Caco-2 (cell line): ENCODE results near the gene C16orf74. TPM values are rescaled to one million over a fixed set of nuclear protein-coding genes. Genes with fewer than 3 reads are reported as not detected.

Source experiments
- BruUV-seq: library from RNA; stranded (reverse); fragments of 400-500 nt; replicated peaks from 2 replicates; lab custom pipeline; 2021; lab: Mats Ljungman, UMichigan
- CTCF ChIA-PET: fragments of 300-600 bp; sonication (Branson Sonifier 250); formaldehyde crosslinking; loops from one replicate; lab custom pipeline; 2022; ENCODE audit warnings: antibody characterized with exemption; lab: Charles Lee
- POLR2A ChIA-PET: fragments of 300-600 bp; sonication (Branson Sonifier 250); formaldehyde crosslinking; loops from one replicate; lab custom pipeline; 2022; ENCODE audit warnings: antibody characterized with exemption; lab: Charles Lee
- DNase-seq, 2 experiments: peaks; one replicate each; pipeline versions ENCODE4 v3.0.0 to v3.0.0-alpha.2; 2020 to 2022
- H3K27me3 ChIP-seq: replicated peaks from 2 replicates; pipeline ENCODE4 v1.6.0; 2011; ENCODE audit warnings: low read length; ENCODE audit not compliant: control insufficient read depth, insufficient read depth
- H3K36me3 ChIP-seq: 2 replicates; pipeline ENCODE4 v1.5.1; 2011; ENCODE audit warnings: low read length; ENCODE audit not compliant: control insufficient read depth, insufficient read depth
- H3K4me1 ChIP-seq: fragments of 250-450 bp; sonication (Bioruptor Pico); 2 replicates; pipeline ENCODE4 v1.5.1; 2020; ENCODE audit warnings: mild to moderate bottlenecking
- H3K4me3 ChIP-seq: 2 replicates; pipeline ENCODE4 v1.5.1; 2011; ENCODE audit warnings: low read depth, mild to moderate bottlenecking, control low read depth, low read length
- H3K9me3 ChIP-seq: fragments of 250-450 bp; sonication (Bioruptor Pico); 2 replicates; pipeline ENCODE4 v1.5.1; 2020; ENCODE audit warnings: mild to moderate bottlenecking, moderate library complexity
- H3K27ac Mint-ChIP-seq: one replicate; pipeline ENCODE4 v1.8.0; 2022; ENCODE audit warnings: mixed read lengths; ENCODE audit not compliant: unreplicated experiment
- H3K27me3 Mint-ChIP-seq: one replicate; pipeline ENCODE4 v1.8.0; 2022; ENCODE audit warnings: mixed read lengths; ENCODE audit not compliant: insufficient read depth, unreplicated experiment
- H3K36me3 Mint-ChIP-seq: one replicate; pipeline ENCODE4 v1.8.0; 2022; ENCODE audit warnings: mild to moderate bottlenecking, mixed read lengths; ENCODE audit not compliant: insufficient read depth, unreplicated experiment
- H3K4me1 Mint-ChIP-seq: one replicate; pipeline ENCODE4 v1.8.0; 2022; ENCODE audit warnings: low read depth, mixed read lengths; ENCODE audit not compliant: unreplicated experiment
- H3K4me3 Mint-ChIP-seq: one replicate; pipeline ENCODE4 v1.8.0; 2022; ENCODE audit warnings: mild to moderate bottlenecking, moderate library complexity, mixed read lengths; ENCODE audit not compliant: unreplicated experiment
- H3K9me3 Mint-ChIP-seq: one replicate; pipeline ENCODE4 v1.8.0; 2022; ENCODE audit warnings: mixed read lengths; ENCODE audit not compliant: unreplicated experiment
- intact Hi-C: fragments of 100-400 bp; cut with micrococcal nuclease; formaldehyde crosslinking; loops from one replicate; pipeline ENCODE4 v1.10.0; 2022; ENCODE audit not compliant: unreplicated experiment
- total RNA-seq: library from RNA; stranded (reverse); gene quantifications from 2 replicates; pipeline ENCODE4 v1.2.3, GENCODE V29; 2022
- TF ChIP-seq, protein P1 (sequence below), 2 experiments: fragments of 200-600 bp in 1 of 2; IDR thresholded peaks; 1 replicate in 1 of 2; 2 replicates in 1 of 2; pipeline versions ENCODE4 v1.5.1 to v1.8.0; 2011 to 2022; ENCODE audit warnings: antibody characterized with exemption in 1 of 2, control low read depth in 1 of 2, inconsistent platforms in 1 of 2, low read depth in 1 of 2, low read length in 1 of 2, mild to moderate bottlenecking in 1 of 2, moderate library complexity in 1 of 2; ENCODE audit not compliant: insufficient read depth in 1 of 2, severe bottlenecking in 1 of 2, unreplicated experiment in 1 of 2

Gene C16orf74
- total RNA-seq, 1 experiment from 2014 or later: 4.0 TPM

DNA sequence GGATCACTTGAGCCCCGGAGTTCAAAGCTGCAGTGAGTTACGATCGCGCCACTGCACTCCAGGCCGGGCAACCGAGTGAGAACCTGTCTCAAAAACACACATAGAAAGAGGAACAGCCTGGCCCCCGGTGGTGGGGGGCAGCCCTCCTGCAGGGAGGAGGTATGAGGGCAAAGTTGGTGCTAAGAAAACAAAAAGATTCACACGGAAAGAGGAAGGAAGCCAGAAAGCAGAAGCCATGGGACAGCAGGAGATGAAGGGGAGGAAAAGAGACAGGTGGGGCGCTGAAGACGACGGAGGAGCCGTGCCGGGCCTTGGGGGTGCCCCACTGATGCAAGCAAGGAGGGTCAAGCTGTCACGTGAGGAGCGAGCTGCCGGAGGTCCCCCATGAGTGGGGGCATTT is 8.2 kb upstream of the C16orf74 start:
- Mint-ChIP-seq H3K27me3 (peaks cover 15% of the 10 kb centered on the region), H3K9me3 (no peaks in the 10 kb centered on the region), H3K36me3 (no peaks in the 10 kb centered on the region), H3K4me3 (no peak overlapping the region), H3K4me1 (no peaks in the 10 kb centered on the region), H3K27ac (no peak overlapping the region)
- ChIA-PET CTCF (interaction anchor here (0.5 to 1.4 kb wide), 3 partner anchors 21 to 504 kb away, joined by 3 to 6 read pairs (median 3); no protein-coding TSS in a partner anchor), POLR2A (no interaction called here)
- Histone ChIP-seq H3K27me3 (no peaks in the 10 kb centered on the region; the same call in 1 of the 2 replicates), H3K4me3 (no peak overlapping the region), H3K4me1 (no peaks in the 10 kb centered on the region), H3K9me3 (no peaks in the 10 kb centered on the region), H3K36me3 (no peaks in the 10 kb centered on the region)
- intact Hi-C loops: no loop called here
- no peak for DNase-seq
- no TSS peak for BruUV-seq
- TF ChIP-seq, protein P1, sequence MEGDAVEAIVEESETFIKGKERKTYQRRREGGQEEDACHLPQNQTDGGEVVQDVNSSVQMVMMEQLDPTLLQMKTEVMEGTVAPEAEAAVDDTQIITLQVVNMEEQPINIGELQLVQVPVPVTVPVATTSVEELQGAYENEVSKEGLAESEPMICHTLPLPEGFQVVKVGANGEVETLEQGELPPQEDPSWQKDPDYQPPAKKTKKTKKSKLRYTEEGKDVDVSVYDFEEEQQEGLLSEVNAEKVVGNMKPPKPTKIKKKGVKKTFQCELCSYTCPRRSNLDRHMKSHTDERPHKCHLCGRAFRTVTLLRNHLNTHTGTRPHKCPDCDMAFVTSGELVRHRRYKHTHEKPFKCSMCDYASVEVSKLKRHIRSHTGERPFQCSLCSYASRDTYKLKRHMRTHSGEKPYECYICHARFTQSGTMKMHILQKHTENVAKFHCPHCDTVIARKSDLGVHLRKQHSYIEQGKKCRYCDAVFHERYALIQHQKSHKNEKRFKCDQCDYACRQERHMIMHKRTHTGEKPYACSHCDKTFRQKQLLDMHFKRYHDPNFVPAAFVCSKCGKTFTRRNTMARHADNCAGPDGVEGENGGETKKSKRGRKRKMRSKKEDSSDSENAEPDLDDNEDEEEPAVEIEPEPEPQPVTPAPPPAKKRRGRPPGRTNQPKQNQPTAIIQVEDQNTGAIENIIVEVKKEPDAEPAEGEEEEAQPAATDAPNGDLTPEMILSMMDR (IDR thresholded peaks at IDR 0.05; ENCODE audit: insufficient read depth in 1 of 2, low read depth in 1 of 2, low read length in 1 of 2, severe bottlenecking in 1 of 2, unreplicated experiment in 1 of 2): no peak

DNA sequence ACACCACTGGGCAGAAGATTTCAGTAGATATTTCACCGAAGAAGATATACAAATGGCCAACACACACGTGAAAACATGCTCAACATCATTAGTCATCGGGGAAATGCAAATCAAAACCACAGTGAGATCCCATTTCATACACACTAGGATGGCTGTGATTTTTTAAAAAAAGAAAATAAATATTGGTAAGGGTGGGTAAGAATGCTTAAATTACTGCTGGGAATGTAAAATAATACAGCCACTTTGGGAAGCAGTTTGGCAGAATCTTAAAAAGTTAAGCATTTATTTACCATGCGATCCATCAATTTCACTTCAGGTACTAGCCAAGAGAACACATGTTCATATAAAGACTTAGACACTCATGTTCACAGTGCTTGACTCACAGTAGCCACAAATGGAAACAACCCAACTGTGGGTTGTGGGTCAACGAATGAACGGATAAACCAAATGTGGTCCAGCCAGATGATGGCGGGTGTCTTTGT is 6.5 kb upstream of the C16orf74 start:
- Mint-ChIP-seq H3K4me3 (no peak overlapping the region), H3K36me3 (no peaks in the 10 kb centered on the region), H3K4me1 (peaks cover 10% of the 10 kb centered on the region), H3K9me3 (no peaks in the 10 kb centered on the region), H3K27ac (no peak overlapping the region), H3K27me3 (peaks cover 11% of the 10 kb centered on the region)
- BruUV-seq: no TSS peak
- intact Hi-C loops: no loop called here
- no peaks in the 10 kb centered on the region for H3K9me3 ChIP-seq
- TF ChIP-seq, protein P1 (IDR thresholded peaks at IDR 0.05; ENCODE audit: insufficient read depth in 1 of 2, low read depth in 1 of 2, low read length in 1 of 2, severe bottlenecking in 1 of 2, unreplicated experiment in 1 of 2): no peak
- H3K4me3 ChIP-seq: no peak overlapping the region
- H3K36me3 ChIP-seq: no peaks in the 10 kb centered on the region
- DNase-seq: no peak
- CTCF ChIA-PET: interaction anchor here (1.0 kb wide), 1 partner anchor 79 kb away, joined by 3 read pairs; no protein-coding TSS in a partner anchor
- POLR2A ChIA-PET: no interaction called here
- H3K27me3 ChIP-seq: no peaks in the 10 kb centered on the region; the same call in 1 of the 2 replicates
- H3K4me1 ChIP-seq: peaks cover 8% of the 10 kb centered on the region

DNA sequence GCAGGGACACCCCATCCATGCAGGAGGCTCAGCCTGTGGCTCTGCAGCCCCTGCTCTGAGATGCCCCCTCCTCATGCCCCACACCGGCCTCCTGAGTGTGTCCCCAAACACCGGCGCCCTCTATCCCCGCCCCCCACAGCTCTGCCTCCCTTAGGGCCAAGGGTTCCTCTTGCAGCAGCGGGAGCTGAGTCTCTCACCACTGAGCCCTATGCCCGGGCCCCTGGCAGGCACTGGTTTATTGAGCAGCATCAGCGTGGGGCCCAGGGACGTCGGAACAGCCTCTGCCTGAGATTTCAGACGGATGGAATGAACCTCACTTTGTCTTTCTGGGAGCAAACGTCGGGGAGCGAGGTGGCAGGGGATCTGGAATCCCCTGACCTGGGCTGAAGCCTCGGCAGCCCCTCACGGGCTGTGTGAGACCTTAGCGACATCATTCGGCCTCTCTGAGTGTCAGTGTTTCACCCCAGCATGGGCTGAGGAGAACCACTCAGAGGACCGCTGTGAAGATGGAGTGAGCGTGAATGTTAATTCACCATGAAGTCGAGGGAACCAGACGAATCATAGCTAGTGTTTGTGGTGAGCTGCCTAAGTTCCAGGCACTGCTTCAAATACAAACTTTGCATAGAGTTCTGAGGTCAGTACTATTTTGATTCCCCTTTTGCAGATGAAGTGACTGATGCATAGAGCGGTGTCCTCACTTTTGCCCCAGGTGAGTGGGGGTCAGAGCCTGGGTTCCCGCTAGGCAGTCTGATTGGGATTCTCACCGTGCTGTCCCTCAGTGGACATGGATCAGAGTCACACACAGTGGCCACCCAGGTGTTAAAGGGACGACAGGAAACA is 5.3 kb upstream of the C16orf74 start:
- Mint-ChIP-seq H3K36me3 (no peaks in the 10 kb centered on the region), H3K4me3 (no peak overlapping the region), H3K9me3 (no peaks in the 10 kb centered on the region), H3K4me1 (peaks cover 10% of the 10 kb centered on the region), H3K27ac (no peak overlapping the region), H3K27me3 (peaks cover 11% of the 10 kb centered on the region)
- Histone ChIP-seq H3K4me1 (peaks cover 17% of the 10 kb centered on the region), H3K9me3 (no peaks in the 10 kb centered on the region), H3K27me3 (no peaks in the 10 kb centered on the region; the same call in 1 of the 2 replicates), H3K4me3 (no peak overlapping the region), H3K36me3 (no peaks in the 10 kb centered on the region)
- TF ChIP-seq, protein P1 (IDR thresholded peaks at IDR 0.05; ENCODE audit: insufficient read depth in 1 of 2, low read depth in 1 of 2, low read length in 1 of 2, severe bottlenecking in 1 of 2, unreplicated experiment in 1 of 2): no peak
- intact Hi-C loops: no loop called here
- CTCF ChIA-PET: interaction anchor here (0.5 to 1.0 kb wide), 2 partner anchors 14 to 78 kb away, joined by 3 to 4 read pairs; no protein-coding TSS in a partner anchor
- DNase-seq: no peak
- POLR2A ChIA-PET: no interaction called here
- no TSS peak for BruUV-seq
